DOHH2 (cell line): ENCODE measurements around the gene CGB3.

ENCODE experiments used
- H3F3A ChIP-seq: fragments of 200-600 bp; sonication (generic), shearing (Covaris generic); 2 replicates; pipeline ENCODE4 v1.6.0; 2016; ENCODE audit warnings: antibody characterized with exemption, mild to moderate bottlenecking; ENCODE audit not compliant: control insufficient read depth, insufficient read depth
- H3K27ac ChIP-seq: fragments of 200-600 bp; sonication (generic); 2 replicates; pipeline ENCODE4 v1.5.1; 2014; ENCODE audit warnings: low read depth, mild to moderate bottlenecking, low read length, moderate library complexity
- H3K27me3 ChIP-seq: fragments of 200-600 bp; sonication (generic); 2 replicates; pipeline ENCODE4 v1.6.1; 2014; ENCODE audit warnings: mild to moderate bottlenecking, low read length, mixed read lengths; ENCODE audit not compliant: control insufficient read depth
- H3K36me3 ChIP-seq: fragments of 200-600 bp; sonication (generic); 2 replicates; pipeline ENCODE4 v1.6.1; 2014; ENCODE audit warnings: mild to moderate bottlenecking, low read length, moderate library complexity, mixed read lengths; ENCODE audit not compliant: control insufficient read depth
- H3K4me1 ChIP-seq: fragments of 200-600 bp; sonication (generic); 2 replicates; pipeline ENCODE4 v1.6.1; 2014; ENCODE audit warnings: mild to moderate bottlenecking, low read length, mixed read lengths; ENCODE audit not compliant: control insufficient read depth
- H3K4me2 ChIP-seq: fragments of 200-600 bp; sonication (generic); 2 replicates; pipeline ENCODE4 v1.6.0; 2014; ENCODE audit warnings: mild to moderate bottlenecking, low read length, moderate library complexity
- H3K4me3 ChIP-seq: fragments of 200-600 bp; sonication (generic); 2 replicates; pipeline ENCODE4 v1.5.1; 2014; ENCODE audit warnings: mild to moderate bottlenecking, low read length, mixed read lengths
- H3K79me2 ChIP-seq: fragments of 200-600 bp; sonication (generic); 2 replicates; pipeline ENCODE4 v1.6.1; 2014; ENCODE audit warnings: mild to moderate bottlenecking, low read length, mixed read lengths; ENCODE audit not compliant: control insufficient read depth
- H3K9me2 ChIP-seq: fragments of 200-600 bp; sonication (generic); replicated peaks from 2 replicates; pipeline ENCODE4 v1.6.1; 2014; ENCODE audit warnings: mild to moderate bottlenecking, low read length, mixed read lengths; ENCODE audit not compliant: control insufficient read depth
- H3K9me3 ChIP-seq: fragments of 200-600 bp; sonication (generic); 2 replicates; pipeline ENCODE4 v1.6.1; 2014; ENCODE audit warnings: antibody characterized with exemption, low read length, mixed read lengths; ENCODE audit not compliant: control insufficient read depth, insufficient read depth
- H4K20me1 ChIP-seq: fragments of 200-600 bp; sonication (generic); 2 replicates; pipeline ENCODE4 v1.6.0; 2014; ENCODE audit warnings: low read depth, mild to moderate bottlenecking, antibody characterized with exemption, low read length, moderate library complexity; ENCODE audit not compliant: control insufficient read depth, insufficient read depth
- EZH2phosphoT487 ChIP-seq: fragments of 200-600 bp; sonication (generic); IDR thresholded peaks from 2 replicates; pipeline ENCODE4 v1.6.1; 2017; ENCODE audit warnings: borderline replicate concordance, mild to moderate bottlenecking, antibody characterized with exemption, low read length, moderate library complexity, mixed read lengths
- TF ChIP-seq, protein P1 (sequence below): fragments of 200-600 bp; sonication (generic); IDR thresholded peaks from one replicate; pipeline ENCODE4 v1.5.1; 2014; ENCODE audit warnings: antibody characterized with exemption, mild to moderate bottlenecking, low read depth, low read length; ENCODE audit not compliant: poor library complexity, severe bottlenecking

Gene CGB3

GRCh38 chr19:49017041-49017665, 7.0 kb downstream of the CGB3 start, which contains the start of gene LHB:
TSS of gene LHB (minus strand) at chr19:49017091. CDS start at chr19:49017081, 10 bp downstream.
- peaks cover 33% of the 10 kb centered on the region for H3K36me3 ChIP-seq
- H3K4me3 ChIP-seq, result peak within 1 kb of the TSS; percentile 65

GRCh38 chr19:49016067-49016839, 7.9 kb downstream of the CGB3 start:
- Histone ChIP-seq H3K36me3 (peaks cover 42% of the 10 kb centered on the region), H4K20me1 (no peaks in the 10 kb centered on the region; the same call in 1 of the 2 replicates), H3K79me2 (no peaks in the 10 kb centered on the region), H3K9me3 (no peaks in the 10 kb centered on the region), H3K27me3 (peaks cover 14% of the 10 kb centered on the region), H3K27ac (no peak overlapping the region), H3K9me2 (no peaks in the 10 kb centered on the region), H3K4me2 (no peak overlapping the region), H3F3A (peaks cover 6% of the 10 kb centered on the region; the same call in 1 of the 2 replicates), H3K4me3 (no peak overlapping the region), H3K4me1 (peaks cover 41% of the 10 kb centered on the region)
- TF ChIP-seq EZH2phosphoT487, result no peak
- TF ChIP-seq, protein P1, sequence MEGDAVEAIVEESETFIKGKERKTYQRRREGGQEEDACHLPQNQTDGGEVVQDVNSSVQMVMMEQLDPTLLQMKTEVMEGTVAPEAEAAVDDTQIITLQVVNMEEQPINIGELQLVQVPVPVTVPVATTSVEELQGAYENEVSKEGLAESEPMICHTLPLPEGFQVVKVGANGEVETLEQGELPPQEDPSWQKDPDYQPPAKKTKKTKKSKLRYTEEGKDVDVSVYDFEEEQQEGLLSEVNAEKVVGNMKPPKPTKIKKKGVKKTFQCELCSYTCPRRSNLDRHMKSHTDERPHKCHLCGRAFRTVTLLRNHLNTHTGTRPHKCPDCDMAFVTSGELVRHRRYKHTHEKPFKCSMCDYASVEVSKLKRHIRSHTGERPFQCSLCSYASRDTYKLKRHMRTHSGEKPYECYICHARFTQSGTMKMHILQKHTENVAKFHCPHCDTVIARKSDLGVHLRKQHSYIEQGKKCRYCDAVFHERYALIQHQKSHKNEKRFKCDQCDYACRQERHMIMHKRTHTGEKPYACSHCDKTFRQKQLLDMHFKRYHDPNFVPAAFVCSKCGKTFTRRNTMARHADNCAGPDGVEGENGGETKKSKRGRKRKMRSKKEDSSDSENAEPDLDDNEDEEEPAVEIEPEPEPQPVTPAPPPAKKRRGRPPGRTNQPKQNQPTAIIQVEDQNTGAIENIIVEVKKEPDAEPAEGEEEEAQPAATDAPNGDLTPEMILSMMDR, result no peak

More at GRCh38 chr19:49017041-49017665, 7.0 kb downstream of the CGB3 start, which contains the start of gene LHB:
- H3K27ac ChIP-seq, result no peak within 1 kb of the TSS
- H3K27me3 ChIP-seq, result peaks cover 14% of the 10 kb centered on the region
- no peaks in the 10 kb centered on the region for H3K9me3 ChIP-seq
- H3K79me2 ChIP-seq, result no peaks in the 10 kb centered on the region
- peak within 1 kb of the TSS; percentile 68 for H3K4me2 ChIP-seq
- H3K4me1 ChIP-seq, result peaks cover 45% of the 10 kb centered on the region
- H4K20me1 ChIP-seq, result no peaks in the 10 kb centered on the region
- H3F3A ChIP-seq, result peaks cover 6% of the 10 kb centered on the region; the same call in 1 of the 2 replicates
- no peak for TF ChIP-seq EZH2phosphoT487
- TF ChIP-seq, protein P1, result no peak
- H3K9me2 ChIP-seq, result no peaks in the 10 kb centered on the region

GRCh38 chr19:49014870-49015255, 9.3 kb downstream of the CGB3 start:
- Histone ChIP-seq H3K27ac (no peak overlapping the region), H3K4me3 (no peak overlapping the region), H3K4me2 (no peak overlapping the region), H3K27me3 (peaks cover 14% of the 10 kb centered on the region), H3K79me2 (no peaks in the 10 kb centered on the region), H3K9me2 (no peaks in the 10 kb centered on the region), H3K9me3 (no peaks in the 10 kb centered on the region), H3F3A (0 out of 2 replicates have a peak, but pooled peaks cover 3% of the 10 kb centered on the region), H3K36me3 (peaks cover 55% of the 10 kb centered on the region), H4K20me1 (no peaks in the 10 kb centered on the region; the same call in 1 of the 2 replicates), H3K4me1 (peaks cover 28% of the 10 kb centered on the region)
- TF ChIP-seq, protein P1, result no peak
